ENCODE data around the gene AKT1S1.
A peak's percentile ranks its signal among the peaks of the same experiment; 100 is the strongest.

AKT1S1 gene

DNA sequence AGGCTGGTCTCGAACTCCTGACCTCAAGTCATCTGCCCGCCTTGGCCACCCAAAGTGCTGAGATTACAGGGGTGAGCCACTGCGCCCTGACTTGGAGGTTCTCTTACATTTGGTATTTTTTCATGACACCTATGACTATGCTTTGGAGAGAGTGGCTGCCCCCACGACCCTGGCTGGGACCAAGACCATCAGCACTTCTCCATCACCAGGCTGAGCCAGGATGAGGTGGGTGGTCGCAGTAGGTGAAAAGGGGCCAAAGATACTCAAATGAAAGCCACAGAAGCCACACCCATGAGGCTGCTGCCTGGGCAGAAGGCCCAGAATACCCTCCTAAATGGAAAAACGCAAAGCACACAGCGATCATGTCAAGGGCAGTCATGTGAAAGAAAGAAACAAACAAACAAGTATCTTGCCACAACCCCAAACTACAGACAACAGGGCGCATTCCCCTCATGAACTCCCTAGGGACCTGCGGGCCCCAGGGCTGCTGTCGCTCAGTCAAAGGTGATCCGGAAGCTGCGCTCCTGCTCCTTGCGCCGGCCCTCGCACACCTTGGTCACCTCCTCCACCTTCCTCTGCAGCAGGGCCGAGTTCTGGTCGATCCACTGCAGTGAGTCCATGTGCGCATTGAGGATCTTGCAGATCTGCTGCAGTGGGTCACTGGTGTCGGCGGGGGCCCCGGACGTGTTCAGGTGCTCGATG, 30.7 kb upstream of the AKT1S1 start:
- no peak for DNase-seq (ENCODE audit: low read depth)

DNA sequence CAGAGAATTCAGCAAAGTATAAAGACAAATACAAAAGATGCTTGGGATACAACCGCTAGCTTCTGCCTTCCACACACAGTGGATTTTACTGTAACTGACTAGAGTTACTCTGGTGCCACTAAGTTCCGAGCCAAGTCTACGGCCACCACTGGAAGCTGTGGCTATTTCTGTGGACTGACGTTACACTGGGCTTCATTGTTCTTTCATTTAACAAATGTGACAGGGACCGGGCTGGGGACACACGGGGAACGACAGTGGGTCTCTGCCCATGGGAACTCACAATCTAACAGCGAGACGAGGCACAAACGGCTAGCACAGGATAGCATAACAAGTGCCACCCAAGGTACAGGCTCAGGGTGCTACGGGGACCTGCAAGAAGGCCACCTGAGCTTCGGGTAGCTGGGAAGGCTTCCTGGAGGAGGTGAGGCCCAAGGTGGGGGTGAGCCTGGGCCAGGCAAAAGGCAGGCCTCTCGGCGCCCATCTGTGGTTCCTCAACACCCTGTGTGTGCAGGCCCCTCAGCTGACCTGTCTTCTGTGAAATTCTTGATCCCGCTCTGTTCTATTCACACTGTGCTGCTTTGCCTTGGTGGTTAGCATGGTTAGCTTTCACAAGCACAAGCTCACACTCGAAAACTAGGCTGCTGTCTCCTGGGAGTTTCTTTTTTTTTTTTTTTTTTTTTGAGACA, 29.9 kb upstream of the AKT1S1 start:
- no peak for DNase-seq (ENCODE audit: low read depth)

DNA sequence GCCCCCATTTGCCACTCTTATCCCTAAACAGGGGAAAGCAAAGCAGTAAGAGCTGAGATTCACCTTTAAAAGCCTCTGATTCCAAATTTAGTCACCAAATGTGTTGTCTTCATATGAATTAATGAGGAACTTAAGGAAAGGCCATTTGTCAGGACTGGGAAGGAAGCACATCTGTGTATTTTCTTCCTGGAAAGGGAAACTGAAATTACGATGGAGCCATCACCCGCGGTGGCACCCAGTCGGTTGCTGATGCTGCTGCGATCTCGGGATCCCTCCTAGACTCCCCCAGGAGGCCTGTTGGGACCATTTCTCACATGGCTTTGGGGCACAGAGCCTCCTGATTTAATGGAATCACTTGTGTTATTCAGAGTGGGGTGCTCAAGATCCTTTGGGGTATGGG, 27.0 kb upstream of the AKT1S1 start:
- DNase-seq (ENCODE audit: low read depth) = no peak

DNA sequence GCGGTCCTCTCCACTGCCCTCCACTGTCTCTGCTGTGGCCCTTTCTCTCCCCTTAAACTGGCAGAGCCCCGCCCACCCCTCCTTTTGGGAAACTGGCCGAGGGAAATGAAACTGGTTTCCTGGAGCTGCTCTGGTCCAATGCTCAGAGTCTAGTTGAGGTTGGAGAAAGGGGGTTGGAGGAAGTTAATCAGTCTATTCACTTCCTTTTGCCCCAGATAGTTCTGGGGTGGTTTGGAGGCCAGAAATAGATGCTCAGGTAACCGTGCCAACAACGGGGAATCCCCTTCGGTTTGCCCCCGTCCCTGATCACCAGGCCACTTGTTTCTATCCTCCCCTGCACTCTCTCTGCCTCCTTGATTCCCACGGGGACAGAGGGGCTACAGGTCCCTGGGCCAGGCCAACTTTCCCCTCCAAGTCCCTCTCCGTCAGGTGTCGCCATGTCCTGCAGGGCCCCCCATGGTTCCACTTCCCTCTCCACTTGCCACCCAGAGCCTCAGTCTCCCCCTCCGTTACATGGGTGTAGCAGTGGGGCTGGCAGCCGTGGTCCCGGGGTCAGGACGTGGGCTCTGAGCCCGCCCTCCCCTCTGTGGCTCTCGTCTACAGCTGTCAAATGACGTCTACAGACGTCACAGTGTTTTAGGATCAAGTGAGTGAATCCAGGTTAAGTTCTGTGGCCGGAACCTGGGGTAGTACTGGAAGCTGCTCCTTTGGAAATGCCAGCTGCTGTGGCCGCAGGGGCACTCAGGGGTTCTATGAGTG, 19.9 kb upstream of the AKT1S1 start, which contains the start of gene IL4I1:
Gene IL4I1, minus strand, starts transcription at position 25 of the 759 bp plus-strand sequence. CDS start 727 bp downstream, outside the sequence.
- peak; percentile 77 for DNase-seq (ENCODE audit: low read depth)

DNA sequence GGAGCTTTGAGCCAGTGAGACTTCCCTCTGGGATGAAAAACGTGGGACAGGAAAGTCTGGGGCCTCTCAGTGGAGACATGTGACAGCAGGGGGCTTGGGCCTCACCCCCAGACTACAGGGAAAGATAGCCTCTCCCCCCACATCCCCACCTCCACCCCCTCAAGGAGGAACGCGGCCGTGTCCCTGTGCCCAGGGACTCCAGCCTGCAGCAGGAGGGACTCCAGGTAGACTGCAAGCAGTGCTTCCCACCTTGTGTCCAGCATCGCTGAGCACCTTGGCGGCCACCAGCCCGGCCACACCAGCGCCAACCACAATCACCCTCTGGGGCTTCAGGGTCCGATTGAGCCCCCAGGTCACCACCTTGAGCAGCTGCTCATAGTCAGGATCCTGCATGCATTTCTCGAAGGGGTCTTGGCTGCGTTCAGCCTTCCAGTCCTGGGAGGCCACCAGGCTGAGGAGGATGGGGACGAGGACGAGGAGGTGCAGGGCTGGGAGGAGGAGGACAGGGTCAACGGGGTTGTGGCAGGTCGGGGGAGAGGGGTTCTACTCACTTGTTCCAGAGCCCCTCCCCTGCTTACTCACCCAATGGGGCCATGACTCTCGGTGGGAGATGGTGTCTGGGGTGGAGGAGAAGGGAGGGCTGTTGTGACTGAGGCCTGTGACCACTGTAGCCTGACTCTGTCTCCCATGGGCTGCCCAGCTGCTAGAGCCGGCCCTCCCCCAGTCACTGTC, 18.6 kb upstream of the AKT1S1 start:
- no peak for DNase-seq (ENCODE audit: low read depth)

DNA sequence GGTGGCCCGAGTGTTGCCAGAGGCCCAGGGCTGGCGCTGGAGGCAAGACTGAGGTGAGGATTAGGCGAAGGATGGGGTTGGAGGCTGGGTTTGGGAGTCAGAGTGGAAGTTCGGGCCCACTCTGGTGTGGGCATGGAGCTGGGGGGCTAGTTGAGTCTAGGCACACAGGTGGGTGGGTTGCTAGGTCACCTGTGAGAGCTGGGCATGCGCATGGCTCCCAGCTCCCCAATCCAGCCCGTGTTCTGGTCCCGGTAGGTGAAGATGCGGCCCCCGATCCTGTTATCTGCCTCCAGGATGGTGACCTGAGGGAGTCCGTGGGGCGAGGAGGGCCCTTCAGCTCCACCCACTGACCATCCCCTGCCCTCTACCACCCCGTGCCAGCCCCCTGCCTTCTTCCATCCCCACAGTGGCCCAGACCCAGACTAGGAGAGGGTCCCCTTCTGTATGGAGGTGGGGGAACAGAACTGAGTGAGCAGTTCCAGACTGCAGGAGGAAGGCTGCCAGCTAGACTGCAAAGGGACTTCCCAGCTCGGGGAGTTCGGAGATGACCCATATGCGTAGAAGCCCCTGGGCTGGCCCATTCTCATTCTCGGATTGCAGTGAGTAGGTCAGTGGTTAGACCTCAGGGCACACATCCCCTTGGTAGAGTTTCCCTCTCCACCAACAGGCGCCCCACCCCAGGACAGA, 17.9 kb upstream of the AKT1S1 start:
- peak; percentile 36 for DNase-seq (ENCODE audit: low read depth)

DNA sequence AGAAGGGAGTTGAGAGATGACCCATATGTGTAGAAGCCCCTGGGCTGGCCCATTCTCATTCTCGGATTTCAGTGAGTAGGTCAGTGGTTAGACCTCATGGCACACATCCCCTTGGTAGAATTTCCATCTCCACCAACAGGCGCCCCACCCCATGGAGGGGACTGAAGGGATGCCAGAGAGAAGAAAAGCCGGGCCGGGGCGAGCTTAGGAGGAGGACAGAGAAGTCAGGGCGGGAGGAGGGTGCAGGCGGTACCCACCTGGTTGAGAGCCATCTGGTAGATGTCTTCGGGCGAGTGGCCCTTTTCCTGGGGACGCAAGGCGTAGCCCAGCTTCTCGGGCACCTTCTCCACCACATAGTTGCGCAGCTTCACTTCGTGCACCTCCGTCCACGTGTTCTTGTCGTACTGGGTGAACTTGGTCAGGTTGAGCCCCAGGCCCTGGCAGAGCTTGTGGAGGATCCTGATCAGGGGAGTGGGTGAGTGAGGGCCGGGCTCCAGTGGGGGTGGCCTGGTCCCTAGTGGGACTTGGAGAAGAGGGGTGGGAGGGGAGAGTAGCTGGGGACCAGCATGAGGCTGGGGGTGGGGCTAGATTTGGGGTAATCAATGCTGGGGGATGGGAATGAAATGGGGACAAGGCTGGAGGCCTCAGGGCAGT, 17.0 kb upstream of the AKT1S1 start:
- DNase-seq (ENCODE audit: low read depth) = no peak

DNA sequence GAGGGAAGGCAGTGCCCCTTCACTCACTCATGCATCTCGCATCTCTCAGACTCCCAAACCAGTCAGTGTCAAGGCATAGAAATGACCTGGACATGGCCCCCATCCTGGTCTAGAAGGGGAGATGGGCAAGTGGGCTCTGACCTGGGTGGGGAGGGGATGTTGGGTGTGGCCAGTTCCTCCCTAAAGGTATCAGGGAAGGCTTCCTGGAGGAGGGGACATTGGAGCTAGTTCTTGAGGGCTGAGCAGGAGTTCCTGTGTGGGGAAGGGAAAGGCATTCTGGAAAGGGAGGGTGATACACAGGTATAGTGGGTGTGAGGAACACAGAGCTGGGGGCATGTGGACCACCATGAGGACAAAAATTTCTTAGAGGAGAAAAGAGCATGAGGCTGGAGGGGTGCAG, 15.6 kb upstream of the AKT1S1 start:
- no peak for DNase-seq (ENCODE audit: low read depth)

DNA sequence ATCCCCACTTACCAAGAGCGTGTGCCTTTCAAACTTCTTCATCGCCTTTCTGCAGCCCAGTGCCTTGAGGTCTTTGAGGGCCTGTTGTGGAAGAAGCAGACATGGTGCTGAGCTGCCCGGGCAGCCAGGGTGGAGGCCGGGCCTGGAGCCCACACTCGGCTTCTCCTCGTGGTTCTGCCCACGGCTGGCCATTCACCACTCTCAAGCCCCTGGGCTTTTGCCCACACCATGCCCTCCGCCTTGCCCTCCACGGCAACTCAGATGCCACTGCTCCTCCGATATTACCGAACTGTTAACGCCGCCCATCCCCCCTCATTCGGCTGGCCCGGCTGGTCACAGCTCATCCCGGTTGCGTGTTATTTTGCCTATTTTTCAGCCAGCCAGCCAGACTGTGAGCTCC, 14.2 kb upstream of the AKT1S1 start:
- no peak for DNase-seq (ENCODE audit: low read depth)

DNA sequence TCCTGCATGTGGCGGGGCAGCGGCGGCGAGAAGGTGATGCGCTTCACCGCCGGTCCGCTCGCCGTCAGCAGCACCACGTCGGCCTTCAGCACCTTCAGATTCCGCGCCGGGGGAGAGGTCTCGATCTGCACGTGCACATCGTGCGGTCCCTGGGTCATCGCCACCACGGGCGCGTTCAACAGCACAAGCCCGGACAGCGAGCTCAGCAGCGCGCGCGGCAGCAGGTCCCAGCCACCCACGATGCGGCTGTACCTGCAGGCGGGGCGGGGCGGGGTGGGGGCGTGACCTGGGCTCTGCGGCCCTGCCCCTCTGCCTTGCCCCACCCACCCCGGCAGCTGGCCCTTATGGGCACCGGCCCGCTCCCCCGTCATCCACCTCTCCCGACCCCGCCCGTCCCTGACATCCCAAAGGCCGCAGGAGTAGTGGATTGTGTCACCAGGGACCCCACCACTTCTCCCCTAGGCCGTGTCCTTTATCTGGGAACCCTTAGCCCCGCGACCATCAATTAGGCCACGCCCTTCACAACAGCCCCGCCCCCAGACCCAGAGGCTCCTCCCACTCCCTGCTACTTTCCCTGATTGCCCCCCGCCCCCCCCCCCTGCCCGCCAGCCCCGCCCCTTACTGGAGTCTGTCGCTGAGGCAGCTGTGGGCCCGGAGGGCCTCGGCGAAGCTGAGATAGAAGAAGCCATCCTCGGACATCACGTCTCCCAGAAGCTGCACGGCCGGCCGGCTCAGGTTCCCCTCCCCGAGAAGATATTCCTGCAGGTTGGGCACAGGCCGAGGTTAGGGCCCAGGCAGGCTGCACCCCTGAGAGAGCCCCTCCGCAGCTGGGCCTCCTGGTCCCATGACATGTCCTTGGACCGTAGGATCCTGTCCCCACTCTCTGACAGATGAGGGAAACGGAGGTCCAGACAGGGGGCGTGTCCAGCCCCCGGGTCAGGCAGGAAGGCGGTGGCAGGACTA, 13.5 kb upstream of the AKT1S1 start:
- peak; percentile 61 for DNase-seq (ENCODE audit: low read depth)

DNA sequence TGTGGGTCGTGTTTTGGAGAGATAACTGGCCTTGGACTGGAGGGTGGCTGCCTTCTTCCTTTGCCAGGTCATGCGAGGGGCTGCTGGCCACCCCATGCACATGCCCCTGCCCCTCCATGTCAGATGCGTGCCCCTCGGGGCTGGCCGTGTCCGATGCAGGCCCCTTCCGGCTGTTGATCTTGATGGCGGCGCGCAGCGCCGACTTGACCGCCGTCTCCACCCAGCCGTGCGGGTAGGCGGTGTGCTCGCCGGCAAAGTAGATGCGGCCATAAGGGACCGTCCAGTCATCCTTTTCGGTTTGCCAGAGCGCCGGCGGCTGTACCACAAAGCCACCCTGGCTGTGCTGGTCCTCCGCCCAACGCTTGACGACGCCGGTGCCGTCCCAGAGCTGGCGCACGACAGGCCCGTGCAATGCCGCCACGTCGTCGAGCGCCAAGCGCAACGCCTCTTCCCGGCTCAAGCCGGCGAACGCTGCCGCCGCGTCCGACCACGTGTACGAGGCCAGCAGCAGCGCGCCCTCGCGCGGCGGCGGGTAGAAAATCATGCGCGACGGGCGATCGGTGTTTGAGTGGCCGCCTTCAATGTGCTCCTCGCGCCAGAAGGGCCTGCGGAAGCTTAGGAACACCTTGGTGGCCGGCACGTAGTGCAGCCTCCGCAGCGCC, 12.7 kb upstream of the AKT1S1 start:
- DNase-seq (ENCODE audit: low read depth) = peak; percentile 52

DNA sequence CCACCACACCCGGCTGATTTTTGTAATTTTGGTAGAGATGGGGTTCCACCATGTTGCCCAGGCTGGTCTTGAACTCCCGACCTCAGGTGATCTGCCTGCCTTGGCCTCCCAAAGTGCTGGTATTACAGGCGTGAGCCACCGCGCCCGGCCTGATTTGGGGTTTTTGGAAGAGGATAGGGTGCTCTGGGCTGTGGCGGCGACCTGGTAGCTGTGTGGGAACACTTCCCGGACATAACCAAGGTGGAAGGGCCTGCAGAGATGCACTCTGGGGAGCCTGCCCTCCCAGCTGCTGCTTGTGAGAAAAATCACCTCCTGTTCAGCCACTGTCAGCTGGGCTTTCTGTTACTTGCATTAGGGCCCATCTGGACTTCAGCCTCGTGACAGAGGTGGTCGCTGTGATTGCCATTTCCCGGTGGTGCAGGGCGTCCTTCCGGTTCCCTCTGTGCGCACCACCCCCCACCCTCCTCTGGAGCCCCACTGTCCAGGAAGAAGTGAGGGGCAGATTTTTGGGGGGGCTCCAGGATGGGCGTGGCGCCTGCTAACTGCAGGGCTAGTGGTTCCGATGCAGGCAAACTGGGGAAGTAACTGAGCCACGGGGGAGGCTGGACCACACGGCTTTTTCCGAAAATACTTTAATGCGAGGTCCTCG, 12.0 kb upstream of the AKT1S1 start:
- DNase-seq (ENCODE audit: low read depth) = no peak

DNA sequence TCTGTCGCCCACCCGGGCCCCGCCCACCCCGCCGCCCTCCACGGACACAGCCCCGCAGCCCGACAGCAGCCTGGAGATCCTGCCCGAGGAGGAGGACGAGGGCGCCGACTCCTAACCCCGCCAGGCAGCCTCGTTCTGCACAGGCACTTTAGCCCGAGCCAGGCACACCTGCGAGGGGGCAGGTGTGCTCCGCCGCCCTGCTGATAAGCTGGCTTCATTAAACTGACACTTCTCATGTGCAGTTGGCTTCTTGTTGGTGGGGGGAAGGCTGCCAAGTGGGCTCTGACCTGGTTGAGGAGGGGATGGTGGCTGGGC, 11.3 kb upstream of the AKT1S1 start:
- no peak for DNase-seq (ENCODE audit: low read depth)

DNA sequence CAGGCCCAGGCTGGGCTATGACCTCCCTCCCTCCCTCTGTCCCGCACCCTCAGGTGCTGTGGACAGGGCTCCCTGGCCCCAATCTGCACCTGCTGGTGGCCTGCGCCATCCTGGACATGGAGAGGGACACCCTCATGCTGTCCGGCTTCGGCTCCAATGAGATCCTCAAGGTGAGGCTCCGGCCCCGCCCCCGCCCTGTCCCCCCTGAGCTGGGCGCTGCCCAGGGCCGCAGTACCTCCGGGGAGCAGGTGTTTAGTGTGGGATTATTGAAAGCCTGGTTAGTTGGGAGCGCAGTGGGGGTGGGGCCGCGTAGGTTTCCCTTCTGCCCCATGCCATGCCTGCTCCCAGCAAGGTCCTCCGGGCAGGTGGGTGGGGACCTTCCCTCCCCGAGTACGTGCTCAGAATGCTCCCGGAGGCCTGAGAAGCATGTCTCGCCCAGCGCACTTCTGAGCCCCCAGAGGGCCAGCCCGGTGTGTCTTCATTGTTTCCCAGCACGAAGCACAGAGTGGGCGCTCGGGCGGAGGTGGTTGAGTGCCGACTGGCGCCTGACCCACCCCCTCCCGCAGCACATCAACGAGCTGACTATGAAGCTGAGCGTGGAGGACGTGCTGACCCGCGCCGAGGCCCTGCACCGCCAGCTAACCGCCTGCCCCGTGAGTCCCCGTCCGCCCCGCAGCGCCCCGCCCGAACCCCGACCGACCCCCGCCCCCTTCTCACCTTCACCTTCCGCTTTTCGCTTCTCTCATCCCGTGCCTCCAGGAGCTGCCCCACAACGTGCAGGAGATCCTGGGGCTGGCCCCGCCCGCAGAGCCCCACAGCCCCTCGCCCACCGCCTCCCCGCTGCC, 10.7 kb upstream of the AKT1S1 start:
- no peak for DNase-seq (ENCODE audit: low read depth)

DNA sequence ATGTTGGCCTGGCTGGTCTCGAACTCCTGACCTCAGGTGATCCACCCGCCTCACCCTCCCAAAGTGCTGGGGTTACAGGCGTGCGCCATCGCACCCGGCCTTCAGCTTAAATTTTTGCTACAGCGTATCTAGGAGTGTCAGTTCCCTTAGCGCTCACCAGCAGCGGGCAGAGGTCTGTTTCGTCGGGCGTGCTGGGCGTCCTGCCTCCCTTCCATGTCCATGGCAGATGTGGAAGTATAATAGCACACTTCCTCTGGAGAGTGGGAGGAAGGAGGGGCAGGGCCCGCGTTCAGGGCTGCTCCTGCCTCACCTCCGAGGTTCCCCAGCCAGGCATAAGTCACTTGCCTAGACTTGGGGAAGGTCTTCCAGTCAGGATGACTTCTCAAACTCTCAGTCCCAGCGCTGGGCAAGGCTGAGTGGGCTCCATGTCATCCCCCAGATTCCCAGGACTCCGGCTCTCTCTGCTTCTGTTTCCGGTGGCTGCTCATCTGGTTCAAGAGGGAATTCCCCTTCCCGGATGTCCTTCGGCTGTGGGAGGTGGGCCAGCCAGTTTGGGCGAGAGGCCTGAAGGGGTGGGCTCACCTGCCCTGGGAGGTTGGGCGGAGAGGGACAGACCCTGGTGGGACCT, 10.0 kb upstream of the AKT1S1 start:
- no peak for DNase-seq (ENCODE audit: low read depth)

DNA sequence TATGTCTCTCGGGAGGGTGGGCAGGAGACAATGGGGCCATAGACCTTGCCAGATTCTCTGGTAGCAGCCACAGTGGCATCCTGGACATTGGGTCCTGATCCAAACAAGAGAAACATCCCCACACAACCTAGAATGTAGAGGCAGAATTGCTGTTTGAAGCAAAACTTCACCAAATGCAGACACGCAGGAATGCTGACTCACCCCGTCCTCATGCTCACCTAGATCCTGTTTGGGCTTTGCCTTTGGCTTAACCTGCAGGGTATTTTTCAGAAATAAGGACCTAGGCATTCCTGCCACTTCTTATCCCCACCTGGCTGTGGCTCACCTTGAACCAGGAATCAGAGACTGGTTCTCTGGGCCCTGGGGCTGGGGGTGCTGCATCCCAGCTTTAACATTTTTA, 7.6 kb upstream of the AKT1S1 start:
- DNase-seq (ENCODE audit: low read depth) = no peak

DNA sequence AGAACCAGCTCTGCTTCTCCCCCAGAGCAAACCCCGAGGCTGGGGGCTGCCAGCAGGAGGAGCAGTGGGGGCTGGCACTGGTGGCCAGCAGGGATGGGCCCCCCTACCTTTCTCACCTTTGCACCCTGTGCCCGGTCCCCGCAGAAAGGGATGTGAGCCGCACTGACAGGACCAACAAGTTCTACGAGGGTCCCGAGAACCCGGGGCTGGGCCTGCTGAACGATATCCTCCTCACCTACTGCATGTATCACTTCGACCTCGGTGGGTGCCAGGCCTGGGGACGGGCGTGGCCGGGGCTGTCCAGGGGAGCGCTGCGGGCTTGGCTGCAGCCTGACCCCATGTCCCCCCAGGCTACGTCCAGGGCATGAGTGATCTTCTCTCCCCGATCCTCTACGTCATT, 7.0 kb upstream of the AKT1S1 start:
- no peak for DNase-seq (ENCODE audit: low read depth)

DNA sequence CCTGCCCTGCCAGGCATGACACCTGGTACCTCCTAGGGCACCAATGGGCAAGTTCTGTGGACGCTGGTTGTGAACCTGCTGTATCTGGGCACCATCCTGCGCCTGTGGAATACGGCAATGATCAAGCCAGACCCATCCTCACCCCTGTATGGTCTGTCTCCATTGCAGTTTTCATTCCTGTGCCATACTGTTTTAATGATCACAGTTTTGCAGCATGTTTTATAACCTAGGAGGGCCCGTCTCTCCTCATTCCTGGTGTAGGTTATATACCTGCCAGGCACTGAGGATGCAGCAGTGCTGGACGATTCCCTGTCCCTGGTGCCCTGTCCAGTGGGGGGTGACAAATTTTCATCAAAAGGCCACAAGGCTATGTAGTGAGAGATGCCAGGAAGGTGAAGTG, 5.9 kb upstream of the AKT1S1 start:
- DNase-seq (ENCODE audit: low read depth) = no peak
